DMS53 (cell line): ENCODE data around the gene RNF148.
A peak's percentile ranks its signal among the peaks of the same experiment; 100 is the strongest.

Experiments used
- DNase-seq: peaks from one replicate; lab custom pipeline; 2025; lab: John Stamatoyannopoulos, UW

The RNF148 gene

DNA sequence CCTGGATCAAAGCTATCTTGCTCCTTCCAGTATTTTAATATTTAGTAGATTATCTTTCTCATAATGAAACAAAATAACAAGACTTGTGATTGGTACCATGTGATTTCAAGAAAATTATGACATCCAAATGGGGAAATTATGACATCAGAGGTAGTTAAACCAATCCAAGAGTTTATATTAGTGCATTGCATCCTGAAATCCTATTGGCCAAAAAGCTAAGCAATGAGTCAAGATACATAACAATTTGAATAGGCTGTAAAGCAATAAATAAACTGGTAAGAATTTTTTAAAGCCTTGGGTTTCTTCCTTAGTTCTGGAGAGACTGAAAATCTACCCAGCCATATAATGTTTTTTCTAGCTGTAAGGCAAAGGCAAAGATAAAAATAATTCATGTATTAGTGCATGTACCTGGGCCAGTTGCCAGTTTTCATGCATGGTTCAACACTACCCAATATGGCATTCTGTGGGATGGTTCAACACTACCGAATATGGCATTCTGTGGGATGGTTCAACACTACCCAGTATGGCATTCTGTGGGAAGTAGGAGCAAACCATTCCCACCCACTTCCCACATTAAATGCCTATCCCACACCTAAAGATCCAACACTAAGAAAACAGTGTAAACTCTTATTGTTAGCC is at the start of gene RNF148:
RNF148 (minus strand) TSS at position 51 of the 639 bp plus-strand sequence. CDS start 172 bp downstream, outside the sequence.
- DNase-seq = no peak

- DNase-seq = no peak
These were observed 47.7 kb upstream of the RNF148 start for GRCh38 chr7:122750389-122750788.

GRCh38 chr7:122748195-122748594 is 45.5 kb upstream of the RNF148 start:
- DNase-seq = no peak

DNA sequence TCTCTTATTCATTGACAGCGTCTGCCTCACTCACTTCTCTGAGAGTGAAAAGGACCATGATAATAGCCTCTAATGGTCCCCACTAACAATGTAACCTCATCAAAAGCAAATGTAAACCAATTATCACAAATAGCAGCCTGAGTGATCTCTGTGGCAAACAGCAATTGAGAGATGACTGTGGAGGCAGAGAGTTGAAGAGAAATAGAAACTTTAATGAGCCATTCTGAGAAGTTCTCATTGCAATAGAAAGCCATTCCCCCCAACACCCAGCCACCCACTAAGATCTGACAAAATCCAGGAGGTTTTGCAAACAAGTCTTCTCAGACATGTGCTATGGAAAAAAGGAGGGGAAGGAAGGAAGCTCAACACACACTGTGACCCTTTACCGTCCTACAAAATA is 44.2 kb upstream of the RNF148 start:
- DNase-seq = no peak

DNA sequence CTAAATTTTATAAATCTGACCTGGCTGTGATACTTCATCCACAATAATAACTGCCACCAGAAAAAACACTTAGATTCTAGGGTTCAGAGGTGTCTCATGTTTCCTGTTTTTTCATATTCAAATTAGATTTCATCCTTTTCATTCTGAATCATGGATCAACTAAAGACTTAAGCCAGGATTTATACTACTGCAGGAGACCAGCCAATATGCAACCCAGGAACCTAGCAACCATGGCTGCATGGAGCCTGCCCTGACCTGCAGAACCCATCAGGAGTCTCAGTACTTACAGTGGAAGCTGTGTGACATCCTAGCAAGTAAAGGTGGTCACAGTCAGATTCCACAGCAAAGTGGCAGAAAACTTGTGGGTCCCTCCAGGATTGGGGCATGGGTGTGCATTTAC is 40.5 kb upstream of the RNF148 start:
- DNase-seq = no peak

GRCh38 chr7:122738947-122739346 is 36.2 kb upstream of the RNF148 start:
- DNase-seq = no peak

- DNase-seq = no peak
These were observed 33.5 kb upstream of the RNF148 start for GRCh38 chr7:122736183-122736582.

- no peak for DNase-seq
These were observed 25.0 kb upstream of the RNF148 start for GRCh38 chr7:122727759-122728158.

DNA sequence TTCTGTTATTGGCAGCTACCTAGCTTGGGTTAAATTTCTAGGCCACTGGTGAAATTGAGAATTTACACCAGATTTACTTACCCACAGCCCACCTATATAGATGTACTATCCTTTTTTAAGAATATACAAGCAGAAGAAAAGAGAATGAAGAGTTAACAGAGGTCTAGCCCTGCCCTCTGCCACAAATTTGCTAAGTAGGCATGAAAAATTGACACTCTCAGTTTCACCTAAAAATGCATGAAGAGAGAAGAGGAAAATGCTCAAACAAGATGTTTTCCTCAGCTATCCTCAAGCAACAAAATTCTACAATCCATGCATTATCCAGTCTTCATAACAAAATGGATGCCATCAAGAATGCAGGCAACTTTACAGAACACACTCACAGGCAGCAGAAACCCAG is 24.6 kb upstream of the RNF148 start:
- DNase-seq = no peak

- DNase-seq = no peak
These were observed 24.2 kb upstream of the RNF148 start for GRCh38 chr7:122726881-122727280.

DNA sequence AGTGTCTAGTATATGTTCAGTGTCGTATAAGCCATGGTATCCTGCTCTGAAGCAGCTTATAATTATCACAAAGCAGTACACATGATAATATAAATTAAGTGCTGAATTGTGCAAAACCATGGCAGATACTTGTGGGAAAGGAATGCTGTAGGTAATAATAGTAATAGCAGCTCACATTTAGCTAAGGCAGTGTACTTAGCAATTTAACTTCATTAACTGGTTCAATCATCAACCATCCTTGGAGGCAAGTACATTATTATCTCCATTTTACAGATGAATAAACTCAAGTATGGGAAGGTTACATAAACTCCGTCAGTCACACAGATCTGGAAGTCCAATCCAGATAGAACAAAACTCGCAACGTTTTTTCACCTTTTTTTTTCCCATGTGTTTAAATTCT is 21.6 kb upstream of the RNF148 start:
- no peak for DNase-seq

DNA sequence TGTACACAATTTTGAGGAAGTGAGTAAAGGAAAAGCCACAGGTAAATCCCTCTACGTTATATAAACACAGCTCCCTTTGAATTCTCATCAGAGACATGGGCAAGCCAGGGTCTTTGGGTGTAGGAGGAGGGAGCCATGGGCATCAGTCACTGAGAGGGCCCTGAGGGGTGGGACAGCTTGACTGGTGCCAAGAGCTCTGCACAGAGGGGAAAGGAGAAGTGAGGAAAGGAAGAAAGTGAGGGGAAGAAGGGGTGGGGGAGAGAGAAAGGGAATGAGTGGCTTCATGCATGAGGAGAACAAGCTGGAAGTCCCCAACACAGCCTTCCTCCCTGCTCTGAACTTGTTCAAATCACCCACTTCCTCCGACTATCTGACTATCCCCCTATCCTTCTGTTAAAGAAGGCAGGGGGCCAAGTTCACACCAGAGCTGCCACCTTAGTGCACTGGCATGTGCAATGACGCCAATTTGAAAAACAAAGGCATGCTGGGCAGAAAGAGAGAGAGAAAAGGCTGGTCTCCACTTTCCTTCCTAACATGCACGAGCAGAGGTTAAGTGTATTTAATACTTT is 16.4 kb upstream of the RNF148 start:
- no peak for DNase-seq

- no peak for DNase-seq
These were observed 14.8 kb upstream of the RNF148 start for GRCh38 chr7:122717356-122718089.

- no peak for DNase-seq
These were observed 12.5 kb upstream of the RNF148 start for GRCh38 chr7:122715183-122715582.

- no peak for DNase-seq
These were observed 8.2 kb upstream of the RNF148 start for GRCh38 chr7:122710916-122711315.

- no peak for DNase-seq
These were observed 7.4 kb upstream of the RNF148 start for GRCh38 chr7:122709930-122710646.

DNA sequence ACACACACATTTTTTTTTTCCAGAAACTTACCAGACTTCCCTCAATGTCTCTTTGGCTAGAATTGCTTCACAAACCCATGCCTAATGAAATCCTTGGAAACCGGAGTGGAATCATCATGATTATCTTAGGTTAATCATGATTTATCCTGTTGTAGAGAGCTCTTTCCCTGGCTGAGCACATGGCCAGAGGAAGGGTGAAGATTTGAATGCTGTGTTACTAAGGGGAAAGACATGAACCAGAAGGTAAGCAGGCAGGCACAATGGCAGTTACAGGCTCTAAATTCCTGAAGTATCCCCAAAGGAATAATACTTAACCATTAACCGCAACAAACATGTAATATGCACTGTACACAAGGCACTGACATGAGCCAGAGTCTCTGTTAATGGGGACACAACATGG is 4.1 kb upstream of the RNF148 start:
- no peak for DNase-seq

GRCh38 chr7:122699017-122699416 is 3.7 kb downstream of the RNF148 start, which contains the start of gene RNF133:
RNF133 (minus strand) TSS chr7:122699117; CDS start chr7:122698918, 199 bp downstream.
- DNase-seq = no peak

DNA sequence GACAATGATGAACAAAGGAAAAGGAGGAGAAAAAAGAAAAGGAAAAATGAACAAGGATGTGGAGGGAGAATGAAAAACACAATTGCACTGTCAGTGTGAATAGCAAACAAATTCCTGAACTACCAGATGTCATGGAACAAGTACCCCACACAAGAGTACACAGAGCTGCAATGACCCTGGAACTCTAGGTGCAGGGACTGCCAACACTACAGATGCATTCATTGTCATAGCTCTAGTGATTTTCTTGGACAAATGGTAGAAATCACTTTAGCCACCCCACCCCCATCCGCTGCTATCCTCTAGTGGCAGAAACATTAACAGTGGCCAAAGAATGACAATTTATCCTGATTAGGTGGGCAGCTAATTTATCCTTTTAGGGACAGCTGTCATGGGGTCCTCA is 6.9 kb downstream of the RNF148 start:
- DNase-seq = no peak

GRCh38 chr7:122694697-122695096 is 8.0 kb downstream of the RNF148 start:
- DNase-seq = no peak

DNA sequence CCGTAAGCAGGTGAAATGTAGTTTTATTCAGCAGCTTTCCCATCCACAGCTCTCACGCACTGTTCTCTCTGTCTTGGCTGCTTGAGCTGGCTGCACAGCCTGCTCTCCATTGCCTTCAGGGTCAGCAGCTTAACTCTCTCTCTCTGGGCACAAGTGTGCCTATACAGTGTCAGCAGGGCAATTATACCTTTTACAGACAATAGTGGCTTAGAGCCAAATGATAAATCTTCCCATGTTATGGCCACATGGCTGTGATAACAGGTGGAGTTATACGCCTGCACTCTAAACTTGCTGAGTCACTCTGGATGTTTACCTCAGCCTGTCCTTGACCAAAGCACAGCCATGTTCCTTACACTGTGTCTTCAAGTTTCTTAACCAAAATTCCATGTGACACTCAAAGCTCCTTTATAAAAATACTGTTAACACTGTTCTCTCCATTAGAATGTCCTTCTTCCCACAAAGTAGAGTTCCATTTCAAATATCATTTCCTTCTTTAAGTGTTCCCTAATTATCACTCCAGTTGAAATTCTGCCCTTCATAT is 9.9 kb downstream of the RNF148 start:
- peak; percentile 64 for DNase-seq

GRCh38 chr7:122691569-122692235 is 11.0 kb downstream of the RNF148 start:
- no peak for DNase-seq
